Pancreas (tissue), 10 donors: ENCODE data around the gene ETS2. TPM values are rescaled to one million over a fixed set of nuclear protein-coding genes. Genes with fewer than 3 reads are reported as not detected.

Experiments used
- ATAC-seq, 4 donors: fragments of 200-7000 bp; cut with Tn5 transposase; one replicate each; pipeline versions ENCODE4 v1.8.0 to v1.9.1; 2020; ENCODE audit warnings: mild to moderate bottlenecking in 4 of 4, moderate library complexity in 4 of 4
- DNase-seq, 6 donors: peaks; one replicate each; pipeline ENCODE4 v3.0.0-alpha.2; 2020
- FAIRE-seq: peaks from 2 replicates; lab custom pipeline; 2012; peaks lifted over from hg19 to GRCh38; lab: Jason Lieb, UNC
- H3K27ac ChIP-seq, 4 donors: fragments of 200-600 bp; sonication (generic); 1 replicate in 3 of 4; 2 replicates in 1 of 4; pipeline versions ENCODE4 v1.5.0 to v1.8.0; 2020
- H3K27me3 ChIP-seq, 4 donors: fragments of 200-600 bp; one replicate each; pipeline ENCODE4 v1.8.0; 2021
- H3K36me3 ChIP-seq, 3 donors: fragments of 200-600 bp; sonication (generic) in 1 of 3; one replicate each; pipeline versions ENCODE4 v1.5.0 to v1.8.0; 2020 to 2021
- H3K4me1 ChIP-seq, 3 donors: fragments of 200-600 bp; one replicate each; pipeline ENCODE4 v1.8.0; 2021
- H3K4me3 ChIP-seq, 4 donors: fragments of 200-600 bp; sonication (generic) in 2 of 4; one replicate each; pipeline versions ENCODE4 v1.5.0 to v1.8.0; 2020 to 2021
- H3K9me3 ChIP-seq, 4 donors: fragments of 200-600 bp; one replicate each; pipeline ENCODE4 v1.8.0; 2021
- CTCF ChIP-seq, 4 donors: fragments of 200-600 bp; sonication (generic) in 3 of 4; IDR thresholded peaks; one replicate each; pipeline versions ENCODE4 v1.5.0 to v1.8.0; 2021; ENCODE audit warnings: antibody characterized with exemption in 4 of 4
- WGBS, 2 donors: extraction: QIAGEN DNeasy Blood & Tissue Kit; methylation state at CpG; one replicate each; pipeline ENCODE4 v1.1.7; 2013; 5-methylcytosine and 5-hydroxymethylcytosine counted together
- intact Hi-C, 3 donors: fragments of 100-400 bp; cut with DNase I; formaldehyde crosslinking; loops; one replicate each; pipeline versions ENCODE4 v1.11.1 to v1.14.2; 2022
- polyA plus RNA-seq, 2 donors: library from polyadenylated mRNA; stranded (reverse); fragments of 200-250 nt; gene quantifications; one replicate each; pipeline ENCODE4 v1.2.3, GENCODE V29; 2013
- total RNA-seq, 6 donors: library from RNA; stranded (reverse); fragmentation: NEBNext Ultra II Directional in 4 of 6; extraction: Animal tissue kit (Norgen Biotek cat#: 25700) in 4 of 6; gene quantifications; one replicate each; pipeline versions ENCODE4 v1.2.1 to v1.2.4, GENCODE V29; 2021 to 2023
- donor health status: healthy with polysubstance abuse.
- donor health status: DM: no; HTN: no; CAD: no; lungs with moderate emphysema.
- donor health status: DM: no; HTN: no; CAD: no.
- donor health status: control.
- donor health status: control.
- donor health status: Bipolar disorder and iron deficiency.
- donor health status: DM: yes; HTN: yes; CAD: no.
- donor health status: DM: no; HTN: no; CAD: no.
- donor health status: DM: no; HTN: no; CAD: no.
- donor health status: DM: yes; HTN: yes; CAD: no.

ETS2 gene
- total and polyA plus RNA-seq, 8 donors: 10.6 to 30.0 (median 17.9) TPM

GRCh38 chr21:38784458-38785266, 21.1 kb upstream of the ETS2 start:
- intact Hi-C loops: no loop called here
- Histone ChIP-seq H3K4me3 (no peak overlapping the region), H3K27me3 (no peaks in the 10 kb centered on the region), H3K36me3 (no peaks in the 10 kb centered on the region), H3K9me3 (no peaks in the 10 kb centered on the region), H3K4me1 (peaks cover 6 to 26% (median 8%) of the 10 kb centered on the region in 3 donors), H3K27ac (peak overlapping the region in 3 of 4 donors; percentile 2 to 61 (median 40))
- FAIRE-seq: no peak
- DNase-seq: no peak
- 47 to 54% methylated on average over 7 of the region's 7 CpGs for WGBS, 2 donors
- peak in 3 of 4 donors; percentile 6 to 31 (median 13) for ATAC-seq
- no peak for TF ChIP-seq CTCF (IDR thresholded peaks at IDR 0.05)

- ATAC-seq (no peak), DNase-seq (no peak), FAIRE-seq (no peak)
- intact Hi-C loops: no loop called here
- Histone ChIP-seq H3K9me3 (no peaks in the 10 kb centered on the region), H3K36me3 (no peaks in the 10 kb centered on the region), H3K4me3 (no peak overlapping the region), H3K27ac (peak overlapping the region in 1 of 4 donors; percentile 40), H3K27me3 (no peaks in the 10 kb centered on the region), H3K4me1 (peaks cover 6 to 26% (median 8%) of the 10 kb centered on the region in 3 donors)
- WGBS, 2 donors: 36 to 48% methylated on average over 1 of the region's 1 CpG
- TF ChIP-seq CTCF (IDR thresholded peaks at IDR 0.05): no peak
Observed at GRCh38 chr21:38785483-38785882, 20.2 kb upstream of the ETS2 start.

- peak overlapping the region; percentile 31 to 82 (median 65) for H3K27ac ChIP-seq
- H3K36me3 ChIP-seq: no peaks in the 10 kb centered on the region
- 38 to 42% methylated on average over 6 of the region's 6 CpGs for WGBS, 2 donors
- no peaks in the 10 kb centered on the region for H3K9me3 ChIP-seq
- intact Hi-C loops: no loop called here
- no peak overlapping the region for H3K4me3 ChIP-seq
- H3K4me1 ChIP-seq: peaks cover 6 to 26% (median 8%) of the 10 kb centered on the region in 3 donors
- no peak for FAIRE-seq
- no peak for DNase-seq
- no peak for TF ChIP-seq CTCF (IDR thresholded peaks at IDR 0.05)
- ATAC-seq: peak; percentile 6 to 12 (median 8)
- H3K27me3 ChIP-seq: no peaks in the 10 kb centered on the region
Observed at GRCh38 chr21:38787016-38787415, 18.7 kb upstream of the ETS2 start.

GRCh38 chr21:38787461-38788274, 18.1 kb upstream of the ETS2 start:
- 24 to 33% methylated on average over 19 of the region's 19 CpGs for WGBS, 2 donors
- TF ChIP-seq CTCF (IDR thresholded peaks at IDR 0.05): no peak
- intact Hi-C loops: no loop called here
- no peak for FAIRE-seq
- Histone ChIP-seq H3K9me3 (no peaks in the 10 kb centered on the region), H3K36me3 (no peaks in the 10 kb centered on the region), H3K4me3 (no peak overlapping the region), H3K4me1 (peaks cover 6 to 26% (median 8%) of the 10 kb centered on the region in 3 donors), H3K27ac (peak overlapping the region; percentile 31 to 82 (median 65)), H3K27me3 (no peaks in the 10 kb centered on the region)
- peak; percentile 73 to 93 (median 80) for DNase-seq
- peak; percentile 97 to 100 (median 98) for ATAC-seq
